Calu3 (cell line): ENCODE measurements around the gene TFB2M. TPM values are rescaled to one million over a fixed set of nuclear protein-coding genes. Genes with fewer than 3 reads are reported as not detected.

Source experiments
- BruUV-seq: library from RNA; stranded (reverse); fragments of 400-500 nt; replicated peaks from 2 replicates; lab custom pipeline; 2021; lab: Mats Ljungman, UMichigan
- CTCF ChIA-PET: fragments of 300-600 bp; sonication (Branson Sonifier 250); formaldehyde crosslinking; loops from one replicate; lab custom pipeline; 2022; ENCODE audit warnings: antibody characterized with exemption; lab: Charles Lee
- DNase-seq: peaks from one replicate; pipeline ENCODE4 v3.0.0; 2022
- H3K27ac Mint-ChIP-seq: one replicate; pipeline ENCODE4 v1.8.0; 2022; ENCODE audit warnings: mixed read lengths; ENCODE audit not compliant: unreplicated experiment
- H3K27me3 Mint-ChIP-seq: one replicate; pipeline ENCODE4 v1.8.0; 2022; ENCODE audit warnings: mixed read lengths; ENCODE audit not compliant: unreplicated experiment
- H3K36me3 Mint-ChIP-seq: one replicate; pipeline ENCODE4 v1.8.0; 2022; ENCODE audit warnings: mild to moderate bottlenecking, moderate library complexity, mixed read lengths; ENCODE audit not compliant: insufficient read depth, unreplicated experiment
- H3K4me1 Mint-ChIP-seq: one replicate; pipeline ENCODE4 v1.8.0; 2022; ENCODE audit warnings: mild to moderate bottlenecking, low read depth, mixed read lengths; ENCODE audit not compliant: unreplicated experiment
- H3K4me3 Mint-ChIP-seq: one replicate; pipeline ENCODE4 v1.8.0; 2022; ENCODE audit warnings: mild to moderate bottlenecking, low read depth, moderate library complexity, mixed read lengths; ENCODE audit not compliant: unreplicated experiment
- H3K9me3 Mint-ChIP-seq: one replicate; pipeline ENCODE4 v1.8.0; 2022; ENCODE audit warnings: low read depth, mixed read lengths; ENCODE audit not compliant: unreplicated experiment
- intact Hi-C: fragments of 100-400 bp; cut with micrococcal nuclease; formaldehyde crosslinking; loops from one replicate; pipeline ENCODE4 v1.10.0; 2022; ENCODE audit not compliant: unreplicated experiment
- total RNA-seq: library from RNA; stranded (reverse); gene quantifications from 2 replicates; pipeline ENCODE4 v1.2.3, GENCODE V29; 2022
- TF ChIP-seq, protein P1 (sequence below): fragments of 200-600 bp; IDR thresholded peaks from one replicate; pipeline ENCODE4 v1.8.0; 2022; ENCODE audit warnings: antibody characterized with exemption; ENCODE audit not compliant: unreplicated experiment

TFB2M gene
- total RNA-seq, 1 experiment from 2014 or later: 23.0 TPM

DNA sequence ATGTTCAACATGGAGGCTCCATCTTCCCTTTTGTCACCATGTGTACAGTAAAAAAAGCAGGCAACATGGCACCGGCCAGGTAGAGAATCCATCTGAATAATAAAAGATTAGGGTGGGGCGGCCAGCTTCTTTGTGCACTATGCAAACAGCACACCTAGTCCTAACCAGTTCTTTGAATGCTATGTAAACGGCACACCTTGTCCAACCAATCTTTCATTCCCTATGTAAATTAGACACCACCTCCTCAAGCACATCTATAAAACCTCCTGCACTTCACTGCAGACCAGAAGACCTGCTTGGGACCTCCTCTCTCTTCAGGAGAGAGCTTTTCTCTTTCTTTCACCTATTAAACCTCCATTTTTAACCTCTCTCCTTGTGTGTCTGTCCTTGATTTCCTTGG lies 28.2 kb downstream of the TFB2M start:
- CTCF ChIA-PET: interaction anchor here (1.1 to 1.4 kb wide), 2 partner anchors 40 to 257 kb away, joined by 3 read pairs; no protein-coding TSS in a partner anchor

DNA sequence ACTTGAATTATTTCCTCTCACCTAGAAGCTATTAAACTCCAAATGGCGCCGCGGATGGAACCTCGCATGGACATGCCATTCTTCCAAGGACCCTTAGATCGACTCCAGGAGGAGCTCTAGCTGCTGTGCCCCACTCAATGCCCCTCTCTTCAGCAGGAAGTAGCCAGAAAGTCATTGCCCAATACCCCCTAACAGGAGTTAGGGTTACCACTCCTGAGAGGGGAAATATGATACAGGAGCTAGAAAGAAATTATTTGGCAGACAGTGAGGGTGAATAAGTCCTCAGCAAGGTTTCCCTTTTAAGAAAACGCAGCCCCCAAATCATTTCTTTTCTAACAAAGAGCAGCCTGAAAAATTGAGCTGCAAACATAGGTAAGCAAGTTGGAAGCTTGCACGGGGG lies 28.6 kb downstream of the TFB2M start:
- H3K27ac Mint-ChIP-seq: no peak overlapping the region
- H3K9me3 Mint-ChIP-seq: no peaks in the 10 kb centered on the region
- peaks cover 5% of the 10 kb centered on the region for H3K36me3 Mint-ChIP-seq
- intact Hi-C loops: no loop called here
- TF ChIP-seq, protein P1, sequence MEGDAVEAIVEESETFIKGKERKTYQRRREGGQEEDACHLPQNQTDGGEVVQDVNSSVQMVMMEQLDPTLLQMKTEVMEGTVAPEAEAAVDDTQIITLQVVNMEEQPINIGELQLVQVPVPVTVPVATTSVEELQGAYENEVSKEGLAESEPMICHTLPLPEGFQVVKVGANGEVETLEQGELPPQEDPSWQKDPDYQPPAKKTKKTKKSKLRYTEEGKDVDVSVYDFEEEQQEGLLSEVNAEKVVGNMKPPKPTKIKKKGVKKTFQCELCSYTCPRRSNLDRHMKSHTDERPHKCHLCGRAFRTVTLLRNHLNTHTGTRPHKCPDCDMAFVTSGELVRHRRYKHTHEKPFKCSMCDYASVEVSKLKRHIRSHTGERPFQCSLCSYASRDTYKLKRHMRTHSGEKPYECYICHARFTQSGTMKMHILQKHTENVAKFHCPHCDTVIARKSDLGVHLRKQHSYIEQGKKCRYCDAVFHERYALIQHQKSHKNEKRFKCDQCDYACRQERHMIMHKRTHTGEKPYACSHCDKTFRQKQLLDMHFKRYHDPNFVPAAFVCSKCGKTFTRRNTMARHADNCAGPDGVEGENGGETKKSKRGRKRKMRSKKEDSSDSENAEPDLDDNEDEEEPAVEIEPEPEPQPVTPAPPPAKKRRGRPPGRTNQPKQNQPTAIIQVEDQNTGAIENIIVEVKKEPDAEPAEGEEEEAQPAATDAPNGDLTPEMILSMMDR: no peak
- H3K4me3 Mint-ChIP-seq: no peak overlapping the region
- H3K27me3 Mint-ChIP-seq: peaks cover 8% of the 10 kb centered on the region
- DNase-seq: no peak
- CTCF ChIA-PET: interaction anchor here (1.1 to 1.4 kb wide), 2 partner anchors 40 to 257 kb away, joined by 3 read pairs; no protein-coding TSS in a partner anchor
- no peaks in the 10 kb centered on the region for H3K4me1 Mint-ChIP-seq
- no TSS peak for BruUV-seq

More for the DNA sequence above, 28.2 kb downstream of the TFB2M start:
- no peak for DNase-seq
- Mint-ChIP-seq H3K4me1 (no peaks in the 10 kb centered on the region), H3K27me3 (peaks cover 8% of the 10 kb centered on the region), H3K36me3 (peaks cover 7% of the 10 kb centered on the region), H3K4me3 (no peak overlapping the region), H3K27ac (no peak overlapping the region), H3K9me3 (no peaks in the 10 kb centered on the region)
- no TSS peak for BruUV-seq
- intact Hi-C loops: no loop called here
- TF ChIP-seq, protein P1: no peak

- TF ChIP-seq, protein P1: no peak
- Mint-ChIP-seq H3K27ac (no peak overlapping the region), H3K36me3 (no peaks in the 10 kb centered on the region), H3K27me3 (peaks cover 8% of the 10 kb centered on the region), H3K9me3 (no peaks in the 10 kb centered on the region), H3K4me3 (no peak overlapping the region), H3K4me1 (peaks cover 5% of the 10 kb centered on the region)
- intact Hi-C loops: no loop called here
- CTCF ChIA-PET: interaction anchor here (0.6 kb wide), 1 partner anchor 27 kb away, joined by 5 read pairs; the partner anchor contains the start of gene SMYD3
- BruUV-seq: no TSS peak
- DNase-seq: no peak
These were observed 31.9 kb downstream of the TFB2M start for GRCh38 chr1:246534114-246534513.

- intact Hi-C loops: loop anchor here (2.0 kb wide), 1 partner anchor 37 kb away; no protein-coding TSS in a partner anchor
These were observed 32.6 kb downstream of the TFB2M start for GRCh38 chr1:246533371-246533905.

More at GRCh38 chr1:246533371-246533905, 32.6 kb downstream of the TFB2M start:
- Mint-ChIP-seq H3K4me1 (peaks cover 12% of the 10 kb centered on the region), H3K4me3 (no peak overlapping the region), H3K27ac (no peak overlapping the region), H3K9me3 (no peaks in the 10 kb centered on the region), H3K27me3 (peaks cover 8% of the 10 kb centered on the region), H3K36me3 (no peaks in the 10 kb centered on the region)
- DNase-seq: no peak
- no TSS peak for BruUV-seq
- TF ChIP-seq, protein P1: no peak
- CTCF ChIA-PET: interaction anchor here (0.6 kb wide), 1 partner anchor 26 kb away, joined by 5 read pairs; the partner anchor contains the start of gene SMYD3
